HepG2 (cell line): Measurements from ENCODE around the gene USP35. TPM values are rescaled to one million over a fixed set of nuclear protein-coding genes. Genes with fewer than 3 reads are reported as not detected.
A peak's percentile ranks its signal among the peaks of the same experiment; 100 is the strongest.

Experiments
- ARID2 ChIP-seq: sonication (generic); formaldehyde crosslinking; IDR thresholded peaks from 2 replicates; pipeline ENCODE4 v1.8.1; 2022; ENCODE audit warnings: mild to moderate bottlenecking, missing genetic modification reagents, borderline replicate concordance
- CEBPB ChIP-seq: IDR thresholded peaks from 2 replicates; pipeline ENCODE4 v1.6.1; 2011; ENCODE audit warnings: low read depth, low read length, improper control_type of control experiment, borderline replicate concordance
- CENPBD1 ChIP-seq: sonication (generic); formaldehyde crosslinking; IDR thresholded peaks from 2 replicates; pipeline ENCODE4 v1.8.0; 2022; ENCODE audit warnings: missing genetic modification reagents, low read depth, mild to moderate bottlenecking, borderline replicate concordance
- CENPT ChIP-seq: sonication (generic); formaldehyde crosslinking; IDR thresholded peaks from 2 replicates; pipeline ENCODE4 v1.8.0; 2022; ENCODE audit warnings: low read depth, mild to moderate bottlenecking, moderate library complexity, missing genetic modification reagents
- CHD2 ChIP-seq: IDR thresholded peaks from 2 replicates; pipeline ENCODE4 v1.6.1; 2011; ENCODE audit warnings: low read depth, low read length, improper control_type of control experiment
- FIP1L1 ChIP-seq: fragments of 200-400 bp; formaldehyde crosslinking; IDR thresholded peaks from 2 replicates; pipeline ENCODE4 v1.6.1; 2018; ENCODE audit warnings: low read depth, mild to moderate bottlenecking, low read length, moderate library complexity, borderline replicate concordance; ENCODE audit not compliant: insufficient read depth
- ISX ChIP-seq: sonication (generic); formaldehyde crosslinking; conservative IDR thresholded peaks from 2 replicates; pipeline ENCODE4 v1.5.0; 2020; ENCODE audit warnings: missing genetic modification reagents
- LCORL ChIP-seq, 2 experiments: fragments of 450-650 bp in 1 of 2; sonication (generic) in 1 of 2; formaldehyde crosslinking in 1 of 2; IDR thresholded peaks; 2 replicates each; pipeline versions ENCODE4 v1.5.0 to v1.6.1; 2017 to 2020; ENCODE audit warnings: antibody characterized with exemption in 1 of 2, missing genetic modification reagents in 1 of 2
- MAFK ChIP-seq, 2 experiments: IDR thresholded peaks in 1 of 2; conservative IDR thresholded peaks in 1 of 2; 2 replicates each; pipeline ENCODE4 v1.6.1; 2011; ENCODE audit warnings: improper control_type of control experiment in 2 of 2, low read length in 2 of 2
- MYNN ChIP-seq: sonication (generic); formaldehyde crosslinking; IDR thresholded peaks from 2 replicates; pipeline ENCODE4 v1.4.0; 2020; ENCODE audit warnings: mild to moderate bottlenecking, low read depth, missing genetic modification reagents
- NR0B2 ChIP-seq: sonication (generic); formaldehyde crosslinking; IDR thresholded peaks from 2 replicates; pipeline ENCODE4 v1.4.0; 2020; ENCODE audit warnings: mild to moderate bottlenecking, missing genetic modification reagents
- POLR2G ChIP-seq: fragments of 200-400 bp; formaldehyde crosslinking; IDR thresholded peaks from 2 replicates; pipeline ENCODE4 v1.6.1; 2018; ENCODE audit warnings: mild to moderate bottlenecking, low read depth, low read length, moderate library complexity
- SETDB1 ChIP-seq: sonication (generic); formaldehyde crosslinking; IDR thresholded peaks from 2 replicates; pipeline ENCODE4 v1.5.1; 2020; ENCODE audit warnings: missing genetic modification reagents, mild to moderate bottlenecking, borderline replicate concordance
- SOX5 ChIP-seq: IDR thresholded peaks from 2 replicates; pipeline ENCODE4 v1.6.1; 2016; ENCODE audit warnings: borderline replicate concordance
- STAT5B ChIP-seq: sonication (generic); formaldehyde crosslinking; IDR thresholded peaks from 2 replicates; pipeline ENCODE4 v1.4.0; 2020; ENCODE audit warnings: missing genetic modification reagents
- TARDBP ChIP-seq: sonication (generic); formaldehyde crosslinking; IDR thresholded peaks from 2 replicates; pipeline ENCODE4 v1.8.0; 2022; ENCODE audit warnings: mild to moderate bottlenecking, missing genetic modification reagents
- THYN1 ChIP-seq: sonication (generic); formaldehyde crosslinking; IDR thresholded peaks from 2 replicates; pipeline ENCODE4 v1.8.1; 2023; ENCODE audit warnings: low read depth, mild to moderate bottlenecking, moderate library complexity, missing genetic modification reagents, borderline replicate concordance
- ZBTB42 ChIP-seq: sonication (generic); formaldehyde crosslinking; IDR thresholded peaks from 2 replicates; pipeline ENCODE4 v1.5.0; 2020; ENCODE audit warnings: mild to moderate bottlenecking, missing genetic modification reagents
- ZGPAT ChIP-seq: IDR thresholded peaks from 2 replicates; pipeline ENCODE4 v1.6.1; 2016; ENCODE audit warnings: mild to moderate bottlenecking
- ZNF232 ChIP-seq: sonication (generic); formaldehyde crosslinking; IDR thresholded peaks from 2 replicates; pipeline ENCODE4 v1.4.0; 2020; ENCODE audit warnings: missing genetic modification reagents, borderline replicate concordance
- ZNF326 ChIP-seq: sonication (generic); formaldehyde crosslinking; IDR thresholded peaks from 2 replicates; pipeline ENCODE4 v1.4.0; 2020; ENCODE audit warnings: missing genetic modification reagents, borderline replicate concordance
- ZNF747 ChIP-seq: sonication (generic); formaldehyde crosslinking; IDR thresholded peaks from 2 replicates; pipeline ENCODE4 v1.8.1; 2023; ENCODE audit warnings: missing genetic modification reagents, mild to moderate bottlenecking, borderline replicate concordance
- ZNF782 ChIP-seq: sonication (generic); formaldehyde crosslinking; IDR thresholded peaks from 2 replicates; pipeline ENCODE4 v1.4.0; 2020; ENCODE audit warnings: missing genetic modification reagents, mild to moderate bottlenecking, borderline replicate concordance
- ZSCAN29 ChIP-seq: sonication (generic); formaldehyde crosslinking; conservative IDR thresholded peaks from 2 replicates; pipeline ENCODE4 v1.4.0; 2020; ENCODE audit warnings: mild to moderate bottlenecking, missing genetic modification reagents
- polyA plus RNA-seq, 8 experiments: library from polyadenylated mRNA; depleted of rRNA in 3 of 8; stranded (reverse) in 7 of 8; unstranded in 1 of 8; fragments of >200 nt; fragmentation: Illumina TruSeq in 4 of 8; extraction: Trizol in 4 of 8; gene quantifications; 2 replicates each; pipeline versions ENCODE4 v1.2.1 to v1.2.3, GENCODE V29; 2011 to 2016; ENCODE audit warnings: low read depth in 4 of 8, missing spikeins in 1 of 8, mixed read lengths in 1 of 8; ENCODE audit not compliant: insufficient read depth in 1 of 8
- total RNA-seq, 5 experiments: library from RNA; depleted of rRNA; stranded (reverse); fragments of >200 nt; fragmentation: Illumina TruSeq; extraction: Trizol; gene quantifications; 2 replicates each; pipeline ENCODE4 v1.2.3, GENCODE V29; 2016; ENCODE audit warnings: low read depth in 1 of 5
- TF ChIP-seq, protein P1 (sequence below): sonication (generic); formaldehyde crosslinking; IDR thresholded peaks from 2 replicates; pipeline ENCODE4 v1.8.0; 2022; ENCODE audit warnings: missing genetic modification reagents, mild to moderate bottlenecking, borderline replicate concordance

Gene USP35
- total and polyA plus RNA-seq, 2 of the 13 experiments (the other 11 are each of a cell fraction or from before 2014, with no cell fraction given) = 4.6 to 7.7 TPM

DNA sequence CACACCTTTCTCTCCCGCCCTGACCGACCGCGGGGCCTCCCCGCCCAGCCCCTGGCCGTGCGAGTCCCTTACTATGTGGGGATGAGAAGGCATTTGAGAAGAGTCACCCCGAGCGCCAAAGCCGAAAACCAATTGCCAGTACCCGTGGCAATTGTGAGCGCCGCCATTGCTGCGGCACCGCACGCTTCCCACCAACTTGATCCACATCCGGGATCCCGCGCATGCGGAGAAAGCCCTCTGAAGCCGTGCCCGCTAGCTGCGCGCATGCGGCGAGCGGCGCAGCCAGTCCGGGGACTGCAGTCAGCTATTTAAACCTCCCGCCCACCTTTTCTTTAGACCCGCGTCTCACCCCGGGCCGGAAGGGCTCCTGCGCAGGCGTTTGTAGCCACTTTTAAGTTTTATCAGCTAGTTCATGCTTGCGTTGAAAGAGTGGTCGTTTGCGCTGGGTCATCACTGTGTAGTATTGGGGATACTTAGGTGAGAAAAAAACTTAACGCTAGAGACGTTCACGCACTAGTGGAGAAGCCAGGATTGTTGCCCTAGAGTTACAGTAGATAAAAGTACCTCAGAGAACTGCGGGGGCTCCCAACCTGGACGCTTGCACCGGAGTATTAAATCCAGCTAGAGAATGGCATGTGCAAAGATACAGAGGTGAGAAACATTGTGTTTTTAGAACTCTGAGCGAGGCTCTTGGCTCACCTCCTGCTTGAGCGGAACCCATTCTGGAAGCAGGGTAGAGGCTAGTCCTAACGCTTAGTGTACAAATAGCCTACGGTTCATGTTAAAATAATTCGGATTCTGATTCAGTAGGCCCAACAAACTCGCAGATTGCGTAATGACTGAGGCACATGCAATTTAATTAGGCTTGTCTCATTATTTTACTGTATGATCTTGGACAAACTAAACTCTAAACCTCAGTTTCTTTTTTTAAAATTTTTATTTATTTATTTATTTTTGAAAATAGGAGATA lies 49.0 kb upstream of the USP35 start, which contains the start of gene ALG8 (continued):
- TF ChIP-seq ZGPAT (CRISPR knock-in tag) (peak; percentile 88), MYNN (CRISPR knock-in tag) (peak; percentile 42; the same call in 1 of the 2 replicates), ZSCAN29 (CRISPR knock-in tag) (peak; percentile 98), CHD2 (0 out of 2 replicates have a peak, but pooled peaks have one; percentile 35), SOX5 (CRISPR knock-in tag) (peak; percentile 58; the same call in 1 of the 2 replicates), ZBTB42 (peak; percentile 76; the same call in 1 of the 2 replicates), ZNF326 (CRISPR knock-in tag) (no peak), SETDB1 (CRISPR knock-in tag) (no peak), NR0B2 (CRISPR knock-in tag) (peak; percentile 81), ZNF782 (CRISPR knock-in tag) (no peak), ISX (CRISPR knock-in tag) (peak; percentile 84; the same call in 1 of the 2 replicates), ARID2 (CRISPR knock-in tag) (peak; percentile 92), ZNF747 (peak; percentile 73; the same call in 1 of the 2 replicates), STAT5B (no peak; the same call in 1 of the 2 replicates), ZNF232 (0 out of 2 replicates have a peak, but pooled peaks have one; percentile 64), THYN1 (CRISPR knock-in tag) (0 out of 2 replicates have a peak, but pooled peaks have one; percentile 56), CENPT (CRISPR knock-in tag) (peak; percentile 77; the same call in 1 of the 2 replicates), FIP1L1 (peak; percentile 62; the same call in 1 of the 2 replicates), CENPBD1 (CRISPR knock-in tag) (no peak), LCORL (IDR thresholded peaks at IDR 0.05) (no peak), LCORL (CRISPR knock-in tag; IDR thresholded peaks at IDR 0.05) (peak; percentile 76), CEBPB (peak; percentile 88), MAFK (conservative IDR thresholded peaks at IDR 0.05 in 1 of 2, IDR thresholded peaks at IDR 0.05 in 1 of 2; ENCODE audit: low read length in 2 of 2) (peak; percentile 26 to 32; a peak in 1 of 4 replicates), TARDBP (CRISPR knock-in tag) (peak; percentile 82), POLR2G (peak; percentile 89)
- TF ChIP-seq, protein P1, sequence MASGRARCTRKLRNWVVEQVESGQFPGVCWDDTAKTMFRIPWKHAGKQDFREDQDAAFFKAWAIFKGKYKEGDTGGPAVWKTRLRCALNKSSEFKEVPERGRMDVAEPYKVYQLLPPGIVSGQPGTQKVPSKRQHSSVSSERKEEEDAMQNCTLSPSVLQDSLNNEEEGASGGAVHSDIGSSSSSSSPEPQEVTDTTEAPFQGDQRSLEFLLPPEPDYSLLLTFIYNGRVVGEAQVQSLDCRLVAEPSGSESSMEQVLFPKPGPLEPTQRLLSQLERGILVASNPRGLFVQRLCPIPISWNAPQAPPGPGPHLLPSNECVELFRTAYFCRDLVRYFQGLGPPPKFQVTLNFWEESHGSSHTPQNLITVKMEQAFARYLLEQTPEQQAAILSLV (CRISPR knock-in tag) = no peak
